OCI-LY7 (cell line): ENCODE data around the gene EDC3.

Source experiments
- EZH2phosphoT487 ChIP-seq: fragments of 200-600 bp; sonication (generic); IDR thresholded peaks from 2 replicates; pipeline ENCODE4 v1.6.1; 2018; ENCODE audit warnings: low read depth, borderline replicate concordance, mild to moderate bottlenecking, mixed run types, antibody characterized with exemption, low read length, moderate library complexity, mixed read lengths
- TF ChIP-seq, protein P1 (sequence below): fragments of 200-600 bp; sonication (generic); conservative IDR thresholded peaks from 2 replicates; pipeline ENCODE4 v1.5.1; 2014; ENCODE audit warnings: mild to moderate bottlenecking, antibody characterized with exemption, low read length, moderate library complexity, mixed read lengths

DNA sequence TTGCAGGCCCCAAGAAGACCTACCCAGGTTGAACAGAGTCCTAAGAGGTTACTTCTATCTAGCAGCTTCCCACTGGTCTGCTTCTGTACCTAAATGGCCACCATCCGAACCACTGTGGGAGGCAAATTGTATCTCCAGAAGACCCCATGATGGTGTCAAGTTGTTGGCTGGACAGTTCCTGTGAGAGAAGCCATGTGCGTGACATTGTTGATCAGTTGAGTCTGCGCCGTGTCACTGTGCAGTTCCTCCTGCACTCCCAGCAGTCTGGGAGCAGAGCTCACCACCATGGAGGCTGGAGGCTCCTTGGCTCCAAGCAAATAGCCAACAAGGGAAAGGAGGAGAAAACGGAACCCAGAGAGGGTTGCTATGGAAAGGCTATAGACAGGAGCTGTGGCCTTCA lies 37.0 kb upstream of the EDC3 start:
- TF ChIP-seq, protein P1, sequence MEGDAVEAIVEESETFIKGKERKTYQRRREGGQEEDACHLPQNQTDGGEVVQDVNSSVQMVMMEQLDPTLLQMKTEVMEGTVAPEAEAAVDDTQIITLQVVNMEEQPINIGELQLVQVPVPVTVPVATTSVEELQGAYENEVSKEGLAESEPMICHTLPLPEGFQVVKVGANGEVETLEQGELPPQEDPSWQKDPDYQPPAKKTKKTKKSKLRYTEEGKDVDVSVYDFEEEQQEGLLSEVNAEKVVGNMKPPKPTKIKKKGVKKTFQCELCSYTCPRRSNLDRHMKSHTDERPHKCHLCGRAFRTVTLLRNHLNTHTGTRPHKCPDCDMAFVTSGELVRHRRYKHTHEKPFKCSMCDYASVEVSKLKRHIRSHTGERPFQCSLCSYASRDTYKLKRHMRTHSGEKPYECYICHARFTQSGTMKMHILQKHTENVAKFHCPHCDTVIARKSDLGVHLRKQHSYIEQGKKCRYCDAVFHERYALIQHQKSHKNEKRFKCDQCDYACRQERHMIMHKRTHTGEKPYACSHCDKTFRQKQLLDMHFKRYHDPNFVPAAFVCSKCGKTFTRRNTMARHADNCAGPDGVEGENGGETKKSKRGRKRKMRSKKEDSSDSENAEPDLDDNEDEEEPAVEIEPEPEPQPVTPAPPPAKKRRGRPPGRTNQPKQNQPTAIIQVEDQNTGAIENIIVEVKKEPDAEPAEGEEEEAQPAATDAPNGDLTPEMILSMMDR = no peak
- TF ChIP-seq EZH2phosphoT487 = no peak
